Medulla oblongata (tissue), 1 donor: ENCODE data around the gene IKZF2.

ENCODE experiments used
- DNase-seq: peaks from one replicate; pipeline ENCODE4 v3.0.0-alpha.2; 2015; ENCODE audit errors: extremely low spot score

The IKZF2 gene

DNA sequence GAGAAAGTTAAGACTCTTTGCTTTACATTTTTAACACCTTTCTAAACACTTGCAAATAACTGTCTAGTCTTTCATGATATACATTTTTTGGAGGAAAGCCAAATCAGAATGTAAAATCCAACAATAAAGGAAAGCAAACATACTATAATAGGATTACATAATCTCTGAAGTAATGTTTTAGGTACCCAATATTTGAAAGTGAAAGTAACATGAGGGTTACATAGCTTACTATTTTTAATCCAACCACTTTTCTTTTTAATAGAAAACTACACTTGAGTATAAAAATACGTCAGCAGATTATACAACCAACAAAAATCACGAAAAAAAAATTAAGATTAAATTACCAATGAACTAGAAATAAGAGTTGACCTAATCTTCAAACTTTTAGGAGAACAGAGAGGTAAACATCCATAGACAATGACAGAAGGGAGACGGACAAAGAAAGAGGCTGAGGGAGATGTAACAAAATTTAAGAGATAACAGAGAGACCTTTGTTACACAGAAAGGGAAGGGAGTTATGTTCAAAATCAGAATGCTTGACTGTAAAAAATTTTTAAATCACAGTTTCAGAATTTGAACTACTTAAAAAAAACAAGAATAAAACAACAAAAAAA is 150.0 kb downstream of the IKZF2 start:
- DNase-seq = peak; percentile 12

- DNase-seq = no peak
These were observed 152.6 kb downstream of the IKZF2 start for GRCh38 chr2:212998626-212999359.

- DNase-seq = no peak
These were observed 153.8 kb downstream of the IKZF2 start for GRCh38 chr2:212997526-212998020.

GRCh38 chr2:212995920-212996319 is 155.5 kb downstream of the IKZF2 start:
- DNase-seq = no peak

GRCh38 chr2:212994976-212995375 is 156.4 kb downstream of the IKZF2 start:
- no peak for DNase-seq

GRCh38 chr2:212991120-212991519 is 160.3 kb downstream of the IKZF2 start:
- no peak for DNase-seq

DNA sequence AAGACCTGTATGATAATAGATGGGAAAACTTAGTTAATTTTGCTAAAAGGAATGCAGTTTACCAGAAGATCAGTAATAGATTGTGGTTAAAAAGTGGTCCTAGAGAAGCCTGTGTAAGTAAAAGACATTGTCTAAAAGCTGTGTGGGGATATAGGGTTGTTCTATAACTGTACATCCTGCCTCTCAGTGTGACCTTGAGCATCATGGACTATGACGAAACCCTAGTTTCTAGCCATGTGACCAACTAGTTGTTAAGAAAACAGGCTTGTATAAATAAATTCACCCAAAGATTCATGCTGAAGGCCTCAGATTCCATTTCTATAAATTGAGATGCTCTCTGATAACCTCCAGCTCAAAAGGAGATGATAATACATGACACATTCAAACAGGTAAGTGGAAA is 160.7 kb downstream of the IKZF2 start:
- DNase-seq = no peak

DNA sequence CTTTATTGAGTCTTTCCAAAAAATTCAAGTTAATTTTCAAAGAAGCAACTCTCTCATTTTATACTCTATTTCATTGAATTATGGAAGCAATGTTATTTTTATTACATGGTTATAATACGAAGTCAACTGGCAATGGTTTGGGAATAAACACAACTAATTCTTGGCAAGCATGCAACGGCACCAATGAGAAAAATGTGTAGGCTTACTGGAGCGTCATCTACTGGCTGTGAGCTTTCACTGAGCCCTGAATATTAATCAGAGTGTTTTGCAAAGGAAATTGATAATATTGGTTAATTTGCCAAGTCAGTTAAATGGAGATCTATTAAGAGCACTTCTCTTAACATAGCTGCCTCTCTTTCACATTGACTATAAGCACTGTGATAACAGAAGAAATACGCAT is 163.9 kb downstream of the IKZF2 start:
- no peak for DNase-seq

DNA sequence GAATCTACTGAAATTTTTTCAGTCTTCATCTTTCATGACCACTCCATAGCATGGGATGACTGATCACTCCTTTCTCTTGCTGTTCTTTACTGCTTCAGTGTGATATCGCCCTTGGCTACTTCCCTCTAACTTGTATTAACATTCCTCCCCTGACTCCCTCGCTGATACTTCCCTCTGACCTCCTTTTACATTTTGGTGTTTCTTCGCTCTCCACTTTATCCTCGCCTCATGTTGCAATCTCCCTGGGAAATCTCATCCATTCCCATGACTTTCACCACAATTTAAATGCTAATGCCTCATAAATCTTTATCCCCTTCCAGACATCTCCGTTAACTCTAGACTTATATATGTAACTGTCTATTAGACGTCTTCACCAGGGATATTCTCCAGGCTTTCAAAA is 167.3 kb downstream of the IKZF2 start:
- DNase-seq = no peak

DNA sequence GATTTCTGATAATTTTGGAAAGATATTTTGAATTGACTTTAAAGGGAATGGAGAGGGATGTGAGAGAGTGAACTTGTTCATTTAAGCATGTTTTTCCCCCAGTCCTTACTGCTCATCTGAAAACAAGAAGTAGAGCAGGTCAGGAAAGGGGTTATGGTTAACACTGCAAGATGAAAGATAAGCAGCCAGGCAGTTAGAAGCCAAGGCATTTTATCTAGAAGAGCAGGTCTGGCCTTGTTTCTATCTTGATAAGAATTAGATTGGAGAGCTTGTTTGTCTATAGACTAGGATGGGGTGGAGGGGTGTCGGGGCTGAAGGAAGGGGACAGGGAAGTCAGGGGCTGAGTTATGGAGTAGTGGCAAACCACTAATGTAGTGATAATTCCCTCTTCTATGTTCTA is 171.6 kb downstream of the IKZF2 start:
- no peak for DNase-seq

DNA sequence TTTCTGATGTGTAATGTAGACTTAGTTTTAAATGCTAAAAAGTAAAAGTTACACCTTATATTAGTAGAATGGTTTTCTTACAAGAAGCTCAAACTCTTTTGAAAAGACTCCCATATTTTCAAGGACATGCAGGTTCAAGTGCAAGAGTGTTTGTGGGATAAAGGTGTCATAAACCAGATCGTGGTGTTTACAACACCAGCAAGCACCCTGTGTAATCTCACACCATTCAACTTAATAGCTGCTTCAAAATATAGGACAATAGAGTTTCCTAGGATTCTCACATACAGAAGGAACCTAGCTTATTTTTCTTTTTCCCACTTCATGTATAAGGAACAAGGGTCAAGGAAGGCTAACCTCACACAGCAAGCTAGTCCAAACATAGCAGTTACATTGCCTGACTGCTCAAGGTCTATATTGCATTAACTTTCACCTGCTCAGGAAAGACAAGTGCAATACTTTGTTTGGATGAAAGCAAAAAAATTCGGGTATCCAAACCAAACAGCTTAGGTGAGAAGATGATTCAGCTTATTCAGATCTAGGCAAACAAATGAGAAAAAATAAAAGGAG is 172.3 kb downstream of the IKZF2 start:
- DNase-seq = no peak

GRCh38 chr2:212977152-212977551 is 174.3 kb downstream of the IKZF2 start:
- no peak for DNase-seq

DNA sequence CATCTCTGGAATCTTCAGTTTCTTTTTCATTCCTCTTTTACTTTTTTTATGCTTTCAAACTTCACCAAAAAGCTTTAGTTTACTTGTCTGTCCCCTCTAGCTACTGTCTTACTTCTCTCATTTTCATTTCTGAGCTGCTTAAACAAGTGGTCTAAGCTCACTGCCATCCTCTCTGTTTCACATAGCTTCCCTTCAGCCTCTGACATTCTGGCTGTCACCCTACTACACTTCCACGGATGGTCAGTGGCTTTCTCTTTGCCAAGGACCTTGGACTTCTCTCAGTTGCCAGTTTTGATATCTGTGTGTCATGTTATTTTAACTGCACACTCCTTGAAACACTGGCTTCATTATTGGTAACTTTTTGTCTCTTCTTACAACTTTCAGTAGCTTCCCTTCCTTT is 176.1 kb downstream of the IKZF2 start:
- DNase-seq = no peak

- no peak for DNase-seq
These were observed 176.7 kb downstream of the IKZF2 start for GRCh38 chr2:212974692-212975091.

GRCh38 chr2:212973347-212973746 is 178.1 kb downstream of the IKZF2 start:
- no peak for DNase-seq

DNA sequence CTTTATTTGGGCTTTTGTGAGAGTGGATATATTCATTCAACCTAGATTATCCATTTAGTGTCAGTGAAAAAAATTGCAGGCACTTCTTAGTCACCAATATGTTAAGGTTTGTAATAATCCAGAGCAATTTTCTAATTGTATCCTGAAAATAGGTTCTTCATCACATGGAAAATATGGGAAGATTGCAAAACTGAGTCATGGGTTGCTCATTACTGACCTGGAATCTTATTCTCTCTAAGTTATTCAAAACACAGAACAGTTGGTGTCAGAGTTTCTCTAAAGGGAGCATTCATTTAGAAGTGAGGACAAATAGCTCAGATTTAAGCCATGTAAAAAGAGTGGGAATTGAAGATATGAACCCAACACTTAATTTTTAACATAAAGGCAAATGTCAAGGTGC is 181.3 kb downstream of the IKZF2 start:
- no peak for DNase-seq

DNA sequence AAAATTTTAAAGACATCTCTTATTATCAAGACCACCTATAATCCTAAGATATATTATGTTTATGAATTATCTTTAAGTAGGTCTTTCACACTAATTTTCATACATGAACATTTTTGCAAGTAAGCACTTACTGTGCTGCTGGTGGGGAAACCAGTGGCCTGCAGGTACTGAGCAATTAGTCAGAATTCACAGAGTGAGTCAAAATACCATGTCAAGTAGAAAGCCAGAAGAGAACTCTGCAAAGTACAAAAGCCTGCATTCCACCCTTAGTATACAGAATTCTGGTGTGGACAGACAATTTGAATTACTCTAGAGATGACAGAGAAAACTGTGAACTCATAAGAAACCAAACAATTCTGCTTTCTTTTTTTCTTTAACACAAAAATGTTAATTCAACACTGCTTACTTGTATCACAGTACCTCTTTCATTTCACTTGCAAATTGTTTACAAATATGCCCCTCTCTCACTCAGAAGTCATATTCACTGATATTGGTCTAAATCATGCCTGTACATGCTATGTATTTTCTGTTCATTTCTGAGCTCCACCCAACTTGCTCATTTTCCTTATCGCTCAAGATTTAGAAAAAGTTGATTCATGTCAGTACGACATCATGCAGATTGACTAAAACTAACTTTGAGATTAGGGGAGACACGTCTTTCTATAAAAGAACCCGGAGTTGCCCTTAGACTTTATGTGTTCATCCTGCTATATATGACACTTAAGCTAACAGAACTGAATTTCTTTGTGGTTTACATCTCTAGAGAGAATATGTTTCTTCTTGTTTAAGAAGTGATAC is 182.9 kb downstream of the IKZF2 start:
- no peak for DNase-seq

DNA sequence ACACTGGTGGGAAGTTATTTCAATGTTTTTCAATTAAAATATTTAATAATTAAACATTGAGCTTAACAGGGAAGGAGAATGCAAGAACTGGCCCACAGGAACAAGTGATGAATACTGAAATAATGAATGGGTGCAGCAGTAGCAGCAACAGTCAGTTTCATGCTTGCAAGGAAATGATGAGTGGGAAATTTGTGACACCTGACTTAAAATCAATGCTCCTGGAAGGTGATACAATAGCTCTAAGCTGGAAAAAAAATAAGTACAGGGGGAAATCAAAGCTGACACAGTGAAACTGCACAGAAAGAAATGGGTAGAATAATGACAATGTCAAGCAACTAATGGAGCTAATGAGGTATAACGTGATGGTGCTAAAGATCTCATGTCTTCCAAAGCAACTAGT is 184.5 kb downstream of the IKZF2 start:
- no peak for DNase-seq

- DNase-seq = no peak
These were observed 188.7 kb downstream of the IKZF2 start for GRCh38 chr2:212962691-212963090.

DNA sequence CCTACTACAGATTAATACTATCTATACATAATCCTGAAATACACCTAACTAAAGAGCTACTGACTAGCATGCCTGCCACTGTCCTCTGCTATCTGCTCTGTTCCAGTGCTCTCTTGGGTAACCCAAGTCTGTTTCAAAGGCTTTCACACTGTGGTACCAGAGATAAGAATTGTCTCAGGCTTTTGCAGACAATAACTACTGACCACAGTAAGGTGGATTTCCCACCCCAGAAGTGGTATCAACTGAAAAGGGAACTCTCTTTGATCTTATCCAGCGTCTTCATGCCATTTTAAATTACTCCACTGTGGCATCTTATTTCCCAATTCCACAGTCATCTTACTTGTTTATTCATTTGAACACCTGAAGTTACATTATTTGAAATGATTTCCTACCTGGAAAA is 190.2 kb downstream of the IKZF2 start:
- no peak for DNase-seq

DNA sequence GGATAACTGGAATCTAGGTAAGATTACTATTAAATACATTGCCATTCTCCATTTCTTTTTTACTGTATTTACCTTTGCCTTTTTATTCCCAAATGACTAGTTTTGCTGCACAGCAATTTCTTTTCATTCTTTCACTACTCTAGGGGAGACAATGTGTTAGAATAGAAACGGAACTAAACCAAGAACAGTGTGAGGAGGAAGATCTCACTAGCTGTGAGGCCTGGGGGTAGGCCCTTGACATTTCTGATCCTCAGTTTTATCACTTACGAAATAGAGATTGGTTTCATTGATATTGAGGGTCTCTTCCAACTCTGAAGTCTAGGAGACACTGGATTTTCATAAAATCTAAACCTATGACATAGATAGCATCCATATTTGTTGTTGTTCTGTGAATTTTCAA is 191.1 kb downstream of the IKZF2 start:
- DNase-seq = no peak

GRCh38 chr2:212959471-212960117 is 191.8 kb downstream of the IKZF2 start:
- no peak for DNase-seq
